Astrocyte (in vitro differentiated cells and primary cell): ENCODE data around the gene TMOD3.
A peak's percentile ranks its signal among the peaks of the same experiment; 100 is the strongest.

Experiments used
- CTCF ChIP-seq: IDR thresholded peaks from 2 replicates; pipeline ENCODE4 v1.5.1; 2011; ENCODE audit warnings: low read depth, mild to moderate bottlenecking, inconsistent platforms, low read length, moderate library complexity; ENCODE audit not compliant: insufficient read depth
- EZH2 ChIP-seq: IDR thresholded peaks from 2 replicates; pipeline ENCODE4 v1.6.1; 2012; ENCODE audit warnings: mild to moderate bottlenecking, low read length, inconsistent platforms; ENCODE audit not compliant: insufficient read depth

DNA sequence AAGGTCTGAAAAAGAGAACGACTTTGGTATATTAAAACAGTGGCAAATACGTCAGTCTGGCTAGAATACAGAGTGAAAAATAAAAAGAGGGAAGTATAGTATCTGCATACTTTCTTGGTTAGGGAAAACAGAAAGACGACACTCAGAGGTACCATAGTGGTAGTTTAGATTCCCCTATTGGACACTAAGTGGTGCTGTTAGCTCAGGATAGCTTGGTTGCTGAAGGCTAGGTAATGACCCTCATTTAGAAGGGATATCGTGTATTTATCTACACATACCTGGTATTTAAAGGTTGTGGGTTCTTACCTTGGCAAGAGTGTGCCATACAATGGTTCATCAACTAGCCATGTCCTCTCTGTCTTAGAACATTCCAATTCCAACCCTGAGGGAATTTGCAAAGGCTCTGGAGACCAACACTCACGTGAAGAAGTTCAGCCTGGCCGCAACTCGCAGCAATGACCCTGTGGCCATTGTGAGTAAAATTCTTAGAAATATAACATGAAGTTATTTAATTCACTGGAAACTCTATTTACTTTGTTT, 47.0 kb upstream of the TMOD3 start:
- TF ChIP-seq CTCF, result peak; percentile 18
- TF ChIP-seq EZH2, result no peak
